Type B pancreatic cell (in vitro differentiated cells): Measurements from ENCODE around the gene FBXO22. TPM values are rescaled to one million over a fixed set of nuclear protein-coding genes. Genes with fewer than 3 reads are reported as not detected.
"Not testable (repeated sequence)": the region's sequence is repeated elsewhere in the genome, so short reads cannot be mapped to it uniquely, and the experiment has no call there.

Experiments
- DNase-seq: peaks from one replicate; pipeline ENCODE4 v3.0.0; 2021; ENCODE audit warnings: mixed read lengths; ENCODE audit not compliant: unreplicated experiment; ENCODE audit errors: extremely low spot score
- H3K27ac Mint-ChIP-seq: 2 replicates; pipeline ENCODE4 v1.8.0; 2021; ENCODE audit warnings: mild to moderate bottlenecking, mixed read lengths
- H3K27me3 Mint-ChIP-seq: 2 replicates; pipeline ENCODE4 v1.8.0; 2021; ENCODE audit warnings: mixed read lengths
- H3K36me3 Mint-ChIP-seq: 2 replicates; pipeline ENCODE4 v1.8.0; 2021; ENCODE audit warnings: mixed read lengths
- H3K4me1 Mint-ChIP-seq: one replicate; pipeline ENCODE4 v1.8.0; 2021; ENCODE audit warnings: mixed read lengths; ENCODE audit not compliant: unreplicated experiment
- H3K4me3 Mint-ChIP-seq: 2 replicates; pipeline ENCODE4 v1.8.0; 2021; ENCODE audit warnings: mild to moderate bottlenecking, mixed read lengths
- H3K9me3 Mint-ChIP-seq: 2 replicates; pipeline ENCODE4 v1.8.0; 2021; ENCODE audit warnings: mixed read lengths
- CTCF ChIP-seq: fragments of 200-600 bp; sonication (generic); conservative IDR thresholded peaks from 2 replicates; pipeline ENCODE4 v1.5.0; 2021; ENCODE audit warnings: antibody characterized with exemption, mild to moderate bottlenecking
- total RNA-seq: library from RNA; stranded (reverse); gene quantifications from 2 replicates; pipeline ENCODE4 v1.2.1, GENCODE V29; 2021; ENCODE audit warnings: low replicate concordance

Gene FBXO22
- total RNA-seq, 1 donor from 2014 or later: 49.9 TPM

DNA sequence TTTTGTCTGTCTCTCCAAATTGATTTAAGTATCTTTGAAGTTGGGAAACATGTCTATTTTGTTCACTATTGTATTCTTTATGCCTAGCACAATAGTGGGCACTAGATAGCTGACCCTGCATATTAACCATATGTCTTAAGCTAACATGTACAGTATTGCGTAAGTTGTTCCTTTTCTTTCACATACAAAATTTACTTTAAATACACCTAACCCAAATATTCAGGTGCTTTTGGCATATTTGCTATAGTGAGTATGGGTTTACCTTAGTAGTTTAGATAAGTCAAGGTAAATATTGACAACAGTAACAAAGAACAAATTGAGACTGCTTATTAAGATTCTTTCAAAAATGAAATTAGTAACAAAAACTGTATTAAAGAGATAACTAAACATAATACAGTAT lies 57.7 kb downstream of the FBXO22 start:
- Mint-ChIP-seq H3K4me1 (no peaks in the 10 kb centered on the region), H3K27me3 (no peaks in the 10 kb centered on the region), H3K9me3 (no peaks in the 10 kb centered on the region), H3K4me3 (no peak overlapping the region), H3K36me3 (no peaks in the 10 kb centered on the region), H3K27ac (no peak overlapping the region)
- TF ChIP-seq CTCF: no peak
- DNase-seq: no peak

DNA sequence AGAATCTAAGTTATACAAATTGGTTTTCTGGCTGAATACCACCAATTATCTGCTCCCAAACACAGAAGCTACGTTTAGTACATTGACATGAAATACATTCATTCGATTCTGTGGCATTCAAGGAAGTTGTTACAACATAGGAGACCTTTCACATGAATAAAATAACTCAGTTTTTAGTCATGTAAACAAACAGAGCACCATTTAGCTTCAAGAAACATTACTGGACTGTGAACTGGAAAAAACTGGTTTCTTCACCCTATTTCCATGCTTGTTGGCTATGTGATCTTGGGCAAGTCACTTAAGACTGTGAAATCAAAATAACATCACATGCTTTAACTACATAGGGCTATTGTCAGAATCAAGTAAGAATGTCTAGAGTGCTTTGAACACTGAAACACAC lies 62.4 kb downstream of the FBXO22 start:
- DNase-seq: no peak
- no peak for TF ChIP-seq CTCF
- no peaks in the 10 kb centered on the region for H3K4me1 Mint-ChIP-seq
- H3K36me3 Mint-ChIP-seq: no peaks in the 10 kb centered on the region
- no peak overlapping the region for H3K27ac Mint-ChIP-seq
- no peaks in the 10 kb centered on the region for H3K9me3 Mint-ChIP-seq
- H3K4me3 Mint-ChIP-seq: no peak overlapping the region
- no peaks in the 10 kb centered on the region for H3K27me3 Mint-ChIP-seq

DNA sequence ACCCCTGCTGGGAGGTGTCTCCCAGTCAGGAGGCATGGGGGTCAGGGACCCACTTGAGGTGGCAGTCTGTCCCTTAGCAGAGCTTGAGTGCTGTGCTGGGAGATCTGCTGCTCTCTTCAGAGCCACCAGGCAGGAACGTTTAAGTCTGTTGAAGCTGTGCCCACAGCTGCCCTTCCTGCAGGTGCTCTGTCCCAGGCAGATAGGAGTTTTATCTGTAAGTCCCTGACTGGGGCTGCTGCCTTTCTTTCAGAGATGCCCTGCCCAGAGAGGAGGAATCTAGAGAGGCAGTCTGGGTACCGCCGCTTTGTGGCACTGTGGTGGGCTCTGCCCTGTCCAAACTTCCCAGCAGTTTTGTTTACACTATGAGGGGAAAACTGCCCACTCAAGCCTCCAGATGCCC lies 73.1 kb downstream of the FBXO22 start:
- H3K36me3 Mint-ChIP-seq, DNase-seq, H3K4me3 Mint-ChIP-seq, H3K27ac Mint-ChIP-seq, H3K4me1 Mint-ChIP-seq, H3K9me3 Mint-ChIP-seq, H3K27me3 Mint-ChIP-seq: not testable (repeated sequence)

DNA sequence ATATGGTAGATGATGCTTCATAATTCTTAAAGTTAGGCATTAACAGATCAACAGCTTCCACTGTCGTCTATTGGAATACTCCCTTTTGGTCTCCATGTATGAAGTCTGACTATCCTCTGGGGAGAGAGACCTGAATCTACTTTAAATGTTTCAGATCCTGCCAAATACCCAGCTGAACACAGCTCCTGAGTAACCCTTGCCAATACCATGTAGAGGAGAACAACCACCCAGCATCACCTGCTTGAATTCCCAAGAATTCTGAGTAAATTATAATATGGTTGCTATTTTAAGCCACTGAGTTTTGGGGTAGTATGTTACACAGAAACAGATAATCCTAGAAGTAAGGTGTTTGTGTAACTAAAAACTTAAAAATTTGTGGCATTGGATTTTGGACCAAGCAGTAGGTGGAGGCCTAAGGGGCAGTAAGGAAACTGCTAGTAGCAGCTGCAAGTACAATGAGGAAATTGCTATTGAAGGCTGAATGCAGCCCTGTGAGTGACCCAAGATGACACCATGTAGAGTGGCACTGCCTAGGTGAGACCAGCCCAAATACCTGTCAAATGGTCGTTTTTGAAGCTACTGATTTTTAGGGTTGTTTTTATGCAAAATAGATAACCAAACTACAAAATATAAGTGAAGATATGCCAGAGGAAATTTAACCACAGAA lies 77.6 kb downstream of the FBXO22 start:
- H3K27me3 Mint-ChIP-seq: no peaks in the 10 kb centered on the region
- H3K36me3 Mint-ChIP-seq: no peaks in the 10 kb centered on the region
- no peak for DNase-seq
- H3K27ac Mint-ChIP-seq: no peak overlapping the region
- no peak for TF ChIP-seq CTCF
- H3K9me3 Mint-ChIP-seq: no peaks in the 10 kb centered on the region
- no peak overlapping the region for H3K4me3 Mint-ChIP-seq
- no peaks in the 10 kb centered on the region for H3K4me1 Mint-ChIP-seq

DNA sequence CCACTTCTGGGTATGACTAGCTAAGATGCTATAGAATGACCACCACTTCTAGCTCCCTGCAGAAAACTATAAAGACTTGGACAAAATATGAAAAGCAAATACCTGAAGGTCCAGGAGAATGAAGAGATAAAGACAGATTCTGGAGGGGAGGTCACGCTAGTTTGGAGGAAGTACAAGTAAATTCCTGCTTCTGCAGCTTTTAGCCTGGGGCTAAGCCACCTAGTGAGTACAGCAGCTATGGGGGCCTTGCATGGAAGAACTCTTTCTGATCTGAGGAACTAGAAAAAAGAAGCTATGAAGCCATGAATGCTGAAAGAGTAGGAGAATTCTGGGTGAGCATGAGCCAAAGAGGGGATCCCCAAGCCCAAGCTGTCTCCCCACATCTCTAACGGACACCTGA lies 78.8 kb downstream of the FBXO22 start:
- no peak for DNase-seq
- Mint-ChIP-seq H3K4me1 (no peaks in the 10 kb centered on the region), H3K9me3 (no peaks in the 10 kb centered on the region), H3K27me3 (no peaks in the 10 kb centered on the region), H3K36me3 (no peaks in the 10 kb centered on the region), H3K4me3 (no peak overlapping the region), H3K27ac (no peak overlapping the region)
- no peak for TF ChIP-seq CTCF

GRCh38 chr15:75984706-75985105 lies 81.0 kb downstream of the FBXO22 start:
- not testable (repeated sequence) for H3K9me3 Mint-ChIP-seq, H3K36me3 Mint-ChIP-seq, H3K4me1 Mint-ChIP-seq, H3K27ac Mint-ChIP-seq, H3K27me3 Mint-ChIP-seq, H3K4me3 Mint-ChIP-seq, DNase-seq

DNA sequence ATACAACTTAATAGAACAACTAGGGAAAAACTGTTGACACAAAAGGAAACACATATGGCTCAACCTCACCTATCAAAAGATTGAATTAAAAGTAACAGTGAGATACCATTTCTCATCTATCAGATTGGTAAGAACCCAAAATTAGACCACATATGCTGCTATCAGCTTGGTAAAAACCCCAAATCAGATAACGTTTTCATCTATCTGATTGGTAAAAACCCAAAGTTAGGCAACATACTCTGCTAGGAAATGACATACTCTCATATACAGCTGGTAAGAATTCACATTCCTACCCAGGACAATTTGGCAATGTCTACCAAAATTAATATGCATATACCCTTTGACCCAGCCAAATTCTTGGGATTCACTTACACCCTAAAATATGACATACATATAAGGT lies 82.3 kb downstream of the FBXO22 start:
- DNase-seq: no peak
- H3K4me3 Mint-ChIP-seq: no peak overlapping the region
- no peak overlapping the region for H3K27ac Mint-ChIP-seq
- no peaks in the 10 kb centered on the region for H3K4me1 Mint-ChIP-seq
- H3K9me3 Mint-ChIP-seq: no peaks in the 10 kb centered on the region
- H3K27me3 Mint-ChIP-seq: no peaks in the 10 kb centered on the region
- H3K36me3 Mint-ChIP-seq: no peaks in the 10 kb centered on the region
- no peak for TF ChIP-seq CTCF
